Endothelial cell of umbilical vein (primary cell): Measurements from ENCODE around the gene HLTF. TPM values are rescaled to one million over a fixed set of nuclear protein-coding genes. Genes with fewer than 3 reads are reported as not detected.
"Not testable (repeated sequence)": the region's sequence is repeated elsewhere in the genome, so short reads cannot be mapped to it uniquely, and the experiment has no call there.

ENCODE experiments used
- BruUV-seq: library from RNA; stranded (reverse); fragments of 400-500 nt; replicated peaks from 2 replicates; lab custom pipeline; 2021; lab: Mats Ljungman, UMichigan
- CTCF ChIA-PET: fragments of 300-600, 350-600 bp; sonication (Branson Sonifier 250); formaldehyde crosslinking; loops from one replicate; lab custom pipeline; 2021; ENCODE audit warnings: antibody characterized with exemption, inconsistent platforms; lab: Charles Lee
- POLR2A ChIA-PET: fragments of 300-600, 350-600 bp; sonication (Branson Sonifier 250); formaldehyde crosslinking; loops from one replicate; lab custom pipeline; 2021; ENCODE audit warnings: antibody characterized with exemption, inconsistent platforms; lab: Charles Lee
- DNase-seq: peaks from one replicate; pipeline ENCODE4 v3.0.0-alpha.2; 2011; ENCODE audit warnings: low read depth, low spot score
- FAIRE-seq: peaks from 2 replicates; lab custom pipeline; 2011; peaks lifted over from hg19 to GRCh38; lab: Jason Lieb, UNC
- H2AFZ ChIP-seq: 2 replicates; pipeline ENCODE4 v1.6.0; 2012; ENCODE audit warnings: low read depth, low read length, control low read depth, inconsistent platforms
- H3K27ac ChIP-seq: 2 replicates; pipeline ENCODE4 v1.5.1; 2011; ENCODE audit warnings: low read depth, mild to moderate bottlenecking, control low read depth, low read length, moderate library complexity; ENCODE audit not compliant: insufficient read depth
- H3K27me3 ChIP-seq, 2 experiments: 2 replicates each; pipeline versions ENCODE4 v1.6.0 to v1.6.1; 2011; ENCODE audit warnings: low read length in 2 of 2, mixed read lengths in 1 of 2; ENCODE audit not compliant: control insufficient read depth in 2 of 2, insufficient read depth in 2 of 2
- H3K36me3 ChIP-seq, 2 experiments: 2 replicates in 1 of 2; 3 replicates in 1 of 2; pipeline ENCODE4 v1.5.1; 2011; ENCODE audit warnings: low read length in 2 of 2, mild to moderate bottlenecking in 1 of 2, moderate library complexity in 1 of 2; ENCODE audit not compliant: control insufficient read depth in 2 of 2, insufficient read depth in 2 of 2; ENCODE audit errors: extremely low read depth in 1 of 2
- H3K4me1 ChIP-seq: 3 replicates; pipeline ENCODE4 v1.5.1; 2011; ENCODE audit warnings: mild to moderate bottlenecking, low read length; ENCODE audit not compliant: control insufficient read depth, insufficient read depth; ENCODE audit errors: extremely low read depth
- H3K4me2 ChIP-seq: 2 replicates; pipeline ENCODE4 v1.6.1; 2011; ENCODE audit warnings: low read length, control low read depth, mixed read lengths; ENCODE audit not compliant: insufficient read depth
- H3K4me3 ChIP-seq, 3 experiments: fragments of 200-600 bp in 1 of 3; sonication (generic), shearing (Covaris generic) in 1 of 3; replicated peaks in 1 of 3; 2 replicates each; pipeline ENCODE4 v1.5.1; 2011 to 2016; ENCODE audit warnings: control low read depth in 3 of 3, low read length in 3 of 3, mild to moderate bottlenecking in 2 of 3, inconsistent platforms in 1 of 3, low read depth in 1 of 3, moderate library complexity in 1 of 3; ENCODE audit not compliant: insufficient read depth in 1 of 3
- H3K79me2 ChIP-seq: 2 replicates; pipeline ENCODE4 v1.6.0; 2012; ENCODE audit warnings: low read length, inconsistent platforms; ENCODE audit not compliant: control insufficient read depth, insufficient read depth
- H3K9ac ChIP-seq: replicated peaks from 2 replicates; pipeline ENCODE3; 2011; ENCODE audit warnings: low read length, control low read depth; ENCODE audit not compliant: insufficient read depth; ENCODE audit errors: extremely low read depth
- H3K9me1 ChIP-seq: replicated peaks from 3 replicates; pipeline ENCODE4 v1.6.0; 2011; ENCODE audit warnings: mild to moderate bottlenecking, low read length; ENCODE audit not compliant: control insufficient read depth, insufficient read depth; ENCODE audit errors: extremely low read depth
- H3K9me3 ChIP-seq: replicated peaks from 2 replicates; pipeline ENCODE4 v1.5.1; 2012; ENCODE audit warnings: low read length, inconsistent platforms; ENCODE audit not compliant: control insufficient read depth, insufficient read depth
- H4K20me1 ChIP-seq: replicated peaks from 2 replicates; pipeline ENCODE3; 2011; ENCODE audit warnings: mild to moderate bottlenecking, low read length; ENCODE audit not compliant: control insufficient read depth, insufficient read depth; ENCODE audit errors: extremely low read depth
- CTCF ChIP-seq, 2 donors: IDR thresholded peaks; 1 replicate in 1 of 2; 2 replicates in 1 of 2; pipeline ENCODE4 v1.5.1; 2011; ENCODE audit warnings: low read length in 2 of 2, mild to moderate bottlenecking in 2 of 2, moderate library complexity in 2 of 2, control low read depth in 1 of 2, inconsistent platforms in 1 of 2, low read depth in 1 of 2; ENCODE audit not compliant: insufficient read depth in 1 of 2; ENCODE audit errors: extremely low read depth in 1 of 2
- EZH2 ChIP-seq: IDR thresholded peaks from 2 replicates; pipeline ENCODE4 v1.6.1; 2012; ENCODE audit warnings: borderline replicate concordance, low read depth, mild to moderate bottlenecking, moderate library complexity, low read length, inconsistent platforms; ENCODE audit not compliant: severe bottlenecking
- FOS ChIP-seq: IDR thresholded peaks from 2 replicates; pipeline ENCODE4 v1.6.1; 2011; ENCODE audit warnings: mild to moderate bottlenecking, low read length, moderate library complexity, borderline replicate concordance; ENCODE audit not compliant: insufficient read depth
- GATA2 ChIP-seq: IDR thresholded peaks from 2 replicates; pipeline ENCODE4 v1.7.0; 2011; ENCODE audit warnings: low read depth, mild to moderate bottlenecking, moderate library complexity, mixed read lengths, low read length; ENCODE audit not compliant: insufficient read length, insufficient read depth
- JUN ChIP-seq: IDR thresholded peaks from 2 replicates; pipeline ENCODE4 v1.6.1; 2011; ENCODE audit warnings: borderline replicate concordance, low read depth; ENCODE audit not compliant: insufficient read length, insufficient read depth
- MAX ChIP-seq: IDR thresholded peaks from 2 replicates; pipeline ENCODE4 v1.6.1; 2011; ENCODE audit not compliant: insufficient read depth, insufficient read length
- MYC ChIP-seq: IDR thresholded peaks from one replicate; pipeline ENCODE4 v1.6.1; 2011; ENCODE audit warnings: mild to moderate bottlenecking, low read depth, low read length
- POLR2A ChIP-seq: IDR thresholded peaks from 2 replicates; pipeline ENCODE4 v1.6.1; 2012; ENCODE audit warnings: low read depth, mild to moderate bottlenecking, control low read depth, low read length
- POLR2AphosphoS5 ChIP-seq: IDR thresholded peaks from 2 replicates; pipeline ENCODE4 v1.6.1; 2012; ENCODE audit warnings: low read depth, mild to moderate bottlenecking, control low read depth, low read length, moderate library complexity; ENCODE audit not compliant: insufficient read depth
- dilution Hi-C: fragments of 300-500 bp; cut with MboI; formaldehyde crosslinking; loops from one replicate; pipeline ENCODE4 v1.15.0; 2019; ENCODE audit warnings: low sequenced_read_pairs; ENCODE audit not compliant: extremely low pct_ligation_motif_present
- intact Hi-C: fragments of 100-400 bp; cut with micrococcal nuclease; formaldehyde crosslinking; loops from one replicate; pipeline ENCODE4 v1.10.0; 2022
- polyA plus RNA-seq, 4 experiments: library from polyadenylated mRNA; depleted of rRNA in 3 of 4; stranded (reverse) in 3 of 4; unstranded in 1 of 4; fragments of >200 nt; gene quantifications; 2 replicates each; pipeline versions ENCODE4 v1.2.1 to v1.2.3, GENCODE V29; 2011 to 2012; ENCODE audit warnings: missing spikeins in 1 of 4
- total RNA-seq: library from RNA; stranded (reverse); gene quantifications from 2 replicates; pipeline ENCODE4 v1.2.3, GENCODE V29; 2021

The HLTF gene
- total and polyA plus RNA-seq, 2 donors (not counting 3 experiments of a cell fraction or from before 2014, with no cell fraction given) = 8.7 to 24.6 TPM

GRCh38 chr3:148990236-148990635, 96.1 kb downstream of the HLTF start:
- Histone ChIP-seq H3K4me3 (no peak overlapping the region), H3K79me2 (peaks cover 12% of the 10 kb centered on the region), H3K27me3 (no peaks in the 10 kb centered on the region), H3K9me3 (no peaks in the 10 kb centered on the region), H3K27ac (no peak overlapping the region), H3K36me3 (peaks cover 0 to 5% of the 10 kb centered on the region in 2 experiments), H3K9me1 (no peaks in the 10 kb centered on the region), H3K9ac (no peak overlapping the region), H2AFZ (no peak overlapping the region), H4K20me1 (no peaks in the 10 kb centered on the region), H3K4me1 (peaks cover 9% of the 10 kb centered on the region), H3K4me2 (no peak overlapping the region)
- DNase-seq = no peak
- no TSS peak for BruUV-seq
- ChIA-PET CTCF (interaction anchor here (1.1 kb wide), 1 partner anchor 16 kb away, joined by 3 read pairs; no protein-coding TSS in a partner anchor), POLR2A (no interaction called here)
- FAIRE-seq = no peak
- TF ChIP-seq MAX (no peak), POLR2A (no peak), JUN (no peak), MYC (no peak), FOS (no peak), GATA2 (no peak), EZH2 (no peak), CTCF (IDR thresholded peaks at IDR 0.05; ENCODE audit: extremely low read depth in 1 of 2, insufficient read depth in 1 of 2, low read depth in 1 of 2, low read length in 2 of 2) (no peak), POLR2AphosphoS5 (no peak)
- intact Hi-C loops (loop anchor here (2.0 kb wide), 2 partner anchors 27 to 97 kb away; partner anchors contain the start of gene HLTF), dilution Hi-C loops (no loop called here)

GRCh38 chr3:148987551-148987950, 98.8 kb downstream of the HLTF start:
- H3K27ac ChIP-seq, H3K79me2 ChIP-seq, POLR2A ChIA-PET, BruUV-seq, H3K9me3 ChIP-seq, FAIRE-seq, H3K4me1 ChIP-seq, H3K27me3 ChIP-seq, H3K4me2 ChIP-seq, DNase-seq, H2AFZ ChIP-seq, H3K9me1 ChIP-seq, H3K36me3 ChIP-seq, intact Hi-C loops, H3K4me3 ChIP-seq, dilution Hi-C loops, H3K9ac ChIP-seq, CTCF ChIA-PET, H4K20me1 ChIP-seq: not testable (repeated sequence)
